ENCODE measurements around the gene CASP10. TPM values are rescaled to one million over a fixed set of nuclear protein-coding genes. Genes with fewer than 3 reads are reported as not detected.

Gene CASP10
- total and polyA plus RNA-seq, 2 of the 8 experiments (the other 6 are each of a cell fraction or from before 2014, with no cell fraction given): 2.3 to 4.0 TPM

GRCh38 chr2:201216918-201217317 is 34.0 kb downstream of the CASP10 start:
- ChIA-PET POLR2A (ENCODE audit: partially characterized antibody) (no interaction called here), CTCF (ENCODE audit: partially characterized antibody) (no interaction called here)
- Histone ChIP-seq H2BK15ac (ENCODE audit: low read length) (no peak overlapping the region), H3K9ac (replicated peaks in 1 of 4; ENCODE audit: extremely low read depth in 1 of 4, low read depth in 3 of 4, low read length in 3 of 4) (no peak overlapping the region), H4K8ac (ENCODE audit: extremely low read depth, insufficient read depth, low read length) (no peak overlapping the region), H3K4me2 (ENCODE audit: insufficient read depth in 1 of 2, low read depth in 2 of 2, low read length in 2 of 2) (no peak overlapping the region), H3K79me2 (ENCODE audit: control insufficient read depth in 1 of 2, insufficient read depth in 2 of 2, low read length in 2 of 2) (no peaks in the 10 kb centered on the region), H4K20me1 (replicated peaks in 1 of 2; ENCODE audit: control insufficient read depth in 1 of 2, insufficient read depth in 2 of 2, low read length in 2 of 2) (no peaks in the 10 kb centered on the region), H2BK120ac (replicated peaks; ENCODE audit: low read depth, low read length) (no peak overlapping the region), H3K56ac (replicated peaks; ENCODE audit: insufficient read length, low read depth, low read length) (no peak overlapping the region), H2AFZ (ENCODE audit: low read length) (no peak overlapping the region), H3K14ac (ENCODE audit: insufficient read length) (no peak overlapping the region), H3K36me3 (ENCODE audit: control insufficient read depth in 2 of 4, insufficient read depth in 4 of 4, low read length in 3 of 4) (no peaks in the 10 kb centered on the region), H3K4ac (replicated peaks; ENCODE audit: insufficient read length, low read depth, low read length) (no peak overlapping the region), H3K23me2 (ENCODE audit: low read depth, low read length) (no peaks in the 10 kb centered on the region), H2BK5ac (ENCODE audit: low read depth, low read length) (no peak overlapping the region), H3K4me1 (replicated peaks in 1 of 4; ENCODE audit: control insufficient read depth in 3 of 4, insufficient read depth in 4 of 4, low read length in 3 of 4) (peaks cover 5 to 23% (median 13%) of the 10 kb centered on the region in 4 experiments; a peak in 6 of 7 replicates), H3K27me3 (replicated peaks in 1 of 4; ENCODE audit: control insufficient read depth in 3 of 4, extremely low read depth in 1 of 4, insufficient read depth in 3 of 4, low read length in 3 of 4) (no peaks in the 10 kb centered on the region), H2BK20ac (ENCODE audit: low read length) (no peak overlapping the region), H2AK5ac (ENCODE audit: low read depth, low read length) (no peak overlapping the region), H3K27ac (ENCODE audit: low read depth, low read length) (no peak overlapping the region), H4K91ac (replicated peaks; ENCODE audit: insufficient read length, low read length) (no peak overlapping the region), H3K18ac (ENCODE audit: extremely low read depth, low read length) (no peak overlapping the region), H3K23ac (ENCODE audit: insufficient read length) (no peak overlapping the region), H3K9me3 (ENCODE audit: insufficient read depth in 2 of 2, low read depth in 1 of 2, low read length in 1 of 2) (no peaks in the 10 kb centered on the region; a peak in 1 of 4 replicates), H2BK12ac (ENCODE audit: low read depth, low read length) (no peak overlapping the region), H3K79me1 (ENCODE audit: low read depth, low read length) (no peaks in the 10 kb centered on the region), H3K4me3 (ENCODE audit: extremely low read depth in 1 of 4, insufficient read depth in 2 of 4, low read depth in 3 of 4, low read length in 4 of 4) (no peak overlapping the region), H4K5ac (ENCODE audit: insufficient read length, low read depth, low read length) (no peak overlapping the region)
- no peak for DNase-seq (ENCODE audit: low read depth in 1 of 2, low spot score in 2 of 2)
- WGBS, 2 experiments (ENCODE audit: extremely low coverage in 1 of 2, insufficient coverage in 1 of 2, insufficient read length in 1 of 2, insufficient replicate concordance in 2 of 2, low coverage in 1 of 2, low lambda C conversion rate in 2 of 2, missing lambda C conversion rate in 1 of 2): 94% methylated on average over 1 of the region's 1 CpG; no CpG with 5 or more reads in 1 of the 2 experiments
- FAIRE-seq: no peak
- TF ChIP-seq CEBPB (IDR thresholded peaks at IDR 0.05; ENCODE audit: low read depth, low read length): no peak
- TF ChIP-seq KDM4A (IDR thresholded peaks at IDR 0.05; ENCODE audit: low read depth, low read length, severe bottlenecking): no peak
- TF ChIP-seq JUND (IDR thresholded peaks at IDR 0.05; ENCODE audit: low read length): no peak
- no peak for TF ChIP-seq CHD1 (IDR thresholded peaks at IDR 0.05; ENCODE audit: low read depth, low read length)
- TF ChIP-seq TBP (IDR thresholded peaks at IDR 0.05; ENCODE audit: low read depth, low read length): no peak
- TF ChIP-seq EZH2 (IDR thresholded peaks at IDR 0.05; ENCODE audit: low read depth, low read length, severe bottlenecking): no peak
- no peak for TF ChIP-seq BACH1 (IDR thresholded peaks at IDR 0.05; ENCODE audit: low read length)
- no peak for TF ChIP-seq BCL11A (IDR thresholded peaks at IDR 0.05; ENCODE audit: low read depth in 2 of 2, low read length in 2 of 2)
- TF ChIP-seq TAF1 (IDR thresholded peaks at IDR 0.05; ENCODE audit: low read depth, low read length): no peak
- no peak for TF ChIP-seq RAD21 (IDR thresholded peaks at IDR 0.05 in 1 of 2, conservative IDR thresholded peaks at IDR 0.05 in 1 of 2; ENCODE audit: low read depth in 2 of 2, low read length in 2 of 2)
- no peak for TF ChIP-seq SP4 (IDR thresholded peaks at IDR 0.05; ENCODE audit: low read length)
- TF ChIP-seq CHD2 (IDR thresholded peaks at IDR 0.05; ENCODE audit: low read length): no peak

Measured in H1 (cell line).